ENCODE data around the gene ARID3C. TPM values are rescaled to one million over a fixed set of nuclear protein-coding genes. Genes with fewer than 3 reads are reported as not detected.
A peak's percentile ranks its signal among the peaks of the same experiment; 100 is the strongest.
"Not testable (repeated sequence)": the region's sequence is repeated elsewhere in the genome, so short reads cannot be mapped to it uniquely, and the experiment has no call there.

The ARID3C gene
- total RNA-seq, 1 donor from 2014 or later: not detected

DNA sequence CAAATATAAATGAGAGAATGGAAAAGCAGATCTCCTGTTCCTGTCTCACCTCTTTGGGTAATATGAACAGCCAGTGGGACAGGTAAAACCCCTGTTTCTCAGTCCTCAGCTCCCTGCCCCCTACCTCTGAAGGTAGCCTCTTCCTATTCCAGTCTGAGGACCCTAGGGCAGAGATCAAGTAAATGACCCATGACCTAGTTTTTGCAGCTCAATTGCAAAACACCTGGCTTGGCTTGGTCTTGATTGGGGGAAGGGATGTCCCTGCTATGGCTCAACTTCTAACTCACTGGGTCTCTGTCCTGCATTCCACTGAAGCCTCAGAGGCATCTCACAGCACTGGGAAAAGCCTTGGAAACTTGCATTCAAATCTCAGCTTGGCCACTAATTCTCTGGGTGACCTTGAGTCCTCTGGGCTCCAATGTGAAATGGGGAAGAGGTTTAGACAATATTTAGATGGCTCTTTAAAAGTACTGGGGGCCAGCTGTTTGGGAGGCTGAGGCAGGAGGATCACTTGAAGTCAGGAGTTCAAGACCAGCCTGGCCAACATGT lies 16.0 kb upstream of the ARID3C start:
- ATAC-seq: no peak
- no peak for DNase-seq
- H3K9me3 ChIP-seq: no peaks in the 10 kb centered on the region
- intact Hi-C loops (cut with DNase I): no loop called here
- peaks cover 17% of the 10 kb centered on the region for H3K4me1 ChIP-seq
- H3K27ac ChIP-seq: no peak overlapping the region
- TF ChIP-seq CTCF (IDR thresholded peaks at IDR 0.05): no peak
- no peak overlapping the region for H3K4me3 ChIP-seq
- no peaks in the 10 kb centered on the region for H3K27me3 ChIP-seq (ENCODE audit: low read depth)
- peaks cover 18% of the 10 kb centered on the region for H3K36me3 ChIP-seq

DNA sequence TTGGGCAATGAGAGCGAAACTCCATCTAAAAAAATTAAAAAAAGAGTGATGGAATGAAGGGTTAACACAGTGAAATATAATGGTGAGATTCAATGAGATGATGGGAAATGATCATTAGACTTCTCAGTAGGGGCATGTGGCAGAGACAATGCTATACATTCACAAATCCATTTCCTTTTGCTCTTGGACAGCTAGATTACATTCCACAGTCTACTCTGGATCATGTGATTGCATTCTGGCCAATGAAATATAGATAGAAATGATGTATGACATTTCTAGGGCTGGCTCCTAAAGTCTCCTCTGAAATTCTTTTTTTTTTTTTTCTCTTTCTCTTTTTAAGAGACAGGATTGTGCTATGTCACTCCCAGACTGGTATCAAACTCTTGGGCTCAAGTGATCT lies 13.8 kb upstream of the ARID3C start:
- intact Hi-C loops (cut with DNase I): no loop called here
- Histone ChIP-seq H3K4me1 (peaks cover 20% of the 10 kb centered on the region), H3K27ac (no peak overlapping the region), H3K27me3 (ENCODE audit: low read depth) (no peaks in the 10 kb centered on the region), H3K9me3 (no peaks in the 10 kb centered on the region), H3K36me3 (no peaks in the 10 kb centered on the region), H3K4me3 (no peak overlapping the region)
- TF ChIP-seq CTCF (IDR thresholded peaks at IDR 0.05): no peak
- ATAC-seq (no peak), DNase-seq (no peak)

DNA sequence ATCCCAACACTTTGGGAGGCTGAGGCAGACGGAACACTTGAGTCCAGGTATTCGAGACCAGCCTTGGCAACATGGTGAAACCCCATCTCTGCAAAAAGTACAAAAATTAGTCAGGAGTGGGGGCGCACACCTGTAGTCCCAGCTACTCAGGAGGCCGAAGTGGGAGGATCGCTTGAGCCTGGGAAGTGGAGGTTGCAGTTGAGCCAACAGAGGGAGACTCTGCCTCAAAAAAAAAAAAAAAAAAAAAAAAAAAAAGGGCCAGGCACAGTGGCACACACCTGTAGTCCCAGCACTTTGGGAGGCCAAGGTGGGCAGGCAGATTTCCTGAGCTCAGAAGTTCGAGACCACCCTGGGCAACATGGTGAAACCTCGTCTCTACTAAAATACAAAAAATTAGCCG lies 10.5 kb upstream of the ARID3C start:
- H3K27me3 ChIP-seq (ENCODE audit: low read depth); H3K27ac ChIP-seq; ATAC-seq; H3K36me3 ChIP-seq; H3K4me3 ChIP-seq; DNase-seq; intact Hi-C loops (cut with DNase I); H3K9me3 ChIP-seq: not testable (repeated sequence)
- H3K4me1 ChIP-seq: peaks cover 30% of the 10 kb centered on the region

DNA sequence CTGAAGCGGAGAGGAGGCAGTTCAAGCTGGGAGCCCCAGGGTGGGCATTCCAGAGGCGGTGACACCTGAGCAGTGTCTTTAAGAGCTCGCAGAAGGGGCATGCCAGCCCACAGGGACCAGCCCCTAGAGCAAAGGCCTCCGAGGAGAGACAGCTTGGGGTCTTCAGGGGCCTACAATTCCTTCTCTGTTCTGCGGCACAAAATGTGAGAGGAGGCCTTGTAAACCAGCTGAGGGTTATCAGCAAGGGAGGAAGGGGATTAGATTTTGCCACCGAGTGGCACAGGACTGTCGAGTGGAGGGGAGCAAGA lies 9.2 kb upstream of the ARID3C start:
- intact Hi-C loops (cut with DNase I): no loop called here
- Histone ChIP-seq H3K9me3 (no peaks in the 10 kb centered on the region), H3K4me3 (peak overlapping the region; percentile 88), H3K36me3 (peaks cover 6% of the 10 kb centered on the region), H3K27me3 (ENCODE audit: low read depth) (no peaks in the 10 kb centered on the region), H3K4me1 (peaks cover 30% of the 10 kb centered on the region), H3K27ac (peak overlapping the region; percentile 88)
- TF ChIP-seq CTCF (IDR thresholded peaks at IDR 0.05): no peak
- no peak for DNase-seq
- no peak for ATAC-seq

DNA sequence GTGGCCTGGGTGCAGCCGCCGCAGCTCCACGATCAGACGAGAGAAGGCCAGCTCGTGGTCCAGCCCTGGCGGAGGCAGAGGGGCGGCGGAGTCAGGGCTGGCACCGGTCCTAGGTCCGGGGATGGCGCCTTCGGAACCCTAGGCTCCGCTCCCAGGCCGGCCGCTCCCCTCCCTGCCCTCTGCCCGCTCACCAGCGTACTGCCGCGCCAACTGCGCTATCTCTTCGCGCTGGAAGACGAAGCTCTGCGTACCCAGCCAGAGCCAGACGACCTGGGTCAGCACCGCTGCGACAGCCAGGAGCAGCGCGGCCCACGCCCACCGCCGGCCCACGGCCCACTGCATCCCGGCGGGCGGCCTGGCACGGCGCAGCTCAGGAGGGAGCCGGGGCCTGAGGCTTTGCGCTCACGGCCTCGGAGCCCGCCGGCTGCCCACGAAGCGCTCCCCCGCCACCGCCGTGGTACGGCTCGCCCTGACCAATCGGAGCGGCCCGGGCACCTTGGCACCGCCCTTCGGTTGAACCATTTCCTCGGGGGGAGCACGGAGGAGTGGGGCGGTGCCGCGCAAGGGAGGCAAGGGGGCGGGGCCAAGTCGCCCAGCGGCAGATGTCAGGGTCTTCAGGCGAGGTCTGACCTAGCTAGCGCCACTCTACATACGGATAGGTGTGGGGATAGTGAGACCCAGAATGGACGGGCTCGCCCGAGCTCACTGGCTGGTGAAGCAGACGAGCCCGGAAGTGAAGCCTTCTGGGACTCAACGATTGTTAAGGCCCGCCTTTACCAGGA lies 8.7 kb upstream of the ARID3C start, which contains the start of gene SIGMAR1:
Gene SIGMAR1 (minus strand): TSS at position 432 of the 782 bp plus-strand sequence. CDS start 90 bp downstream, at position 342.
- Histone ChIP-seq H3K27me3 (ENCODE audit: low read depth) (no peaks in the 10 kb centered on the region), H3K4me1 (peaks cover 30% of the 10 kb centered on the region), H3K36me3 (peaks cover 6% of the 10 kb centered on the region), H3K4me3 (peak within 1 kb of the TSS; percentile 88), H3K27ac (peak within 1 kb of the TSS; percentile 88), H3K9me3 (no peaks in the 10 kb centered on the region)
- intact Hi-C loops (cut with DNase I): no loop called here
- ATAC-seq (peak; percentile 98 to 99), DNase-seq (peak; percentile 96)
- no peak for TF ChIP-seq CTCF (IDR thresholded peaks at IDR 0.05)

GRCh38 chr9:34636791-34637355 lies 8.0 kb upstream of the ARID3C start:
- H3K36me3 ChIP-seq: peaks cover 6% of the 10 kb centered on the region
- H3K4me3 ChIP-seq: peak overlapping the region; percentile 88
- intact Hi-C loops (cut with DNase I): no loop called here
- H3K4me1 ChIP-seq: peaks cover 30% of the 10 kb centered on the region
- no peaks in the 10 kb centered on the region for H3K27me3 ChIP-seq (ENCODE audit: low read depth)
- TF ChIP-seq CTCF (IDR thresholded peaks at IDR 0.05): no peak
- no peak for DNase-seq
- H3K27ac ChIP-seq: peak overlapping the region; percentile 88
- no peak for ATAC-seq
- H3K9me3 ChIP-seq: no peaks in the 10 kb centered on the region
